GM18508 (cell line): ENCODE results near the gene ARF5.

Experiments used
- ATAC-seq: cut with Tn5 transposase; IDR thresholded peaks from one replicate; pipeline ENCODE4 v1.9.1; 2021; ENCODE audit warnings: moderate number of reproducible peaks; ENCODE audit not compliant: insufficient read depth, unreplicated experiment

The ARF5 gene

GRCh38 chr7:127632276-127632910 lies 44.2 kb downstream of the ARF5 start:
- no peak for ATAC-seq

- ATAC-seq = no peak
These were observed 47.6 kb downstream of the ARF5 start for GRCh38 chr7:127635659-127636285.

- no peak for ATAC-seq
These were observed 50.0 kb downstream of the ARF5 start for GRCh38 chr7:127638197-127638596.
